Neural cell (in vitro differentiated cells): ENCODE data around the gene ACVR1C. TPM values are rescaled to one million over a fixed set of nuclear protein-coding genes. Genes with fewer than 3 reads are reported as not detected.

Source experiments
- H2AFZ ChIP-seq: fragments of 200-600, 300-800 bp; sonication (generic), shearing (Covaris generic); 2 replicates; pipeline ENCODE4 v1.6.0; 2014; ENCODE audit warnings: low read depth, mild to moderate bottlenecking, antibody characterized with exemption, low read length, moderate library complexity
- H3F3A ChIP-seq: fragments of 200-600 bp; shearing (Covaris generic); 2 replicates; pipeline ENCODE4 v1.6.1; 2016; ENCODE audit warnings: mild to moderate bottlenecking, moderate library complexity, mixed read lengths, antibody characterized with exemption, low read length; ENCODE audit not compliant: insufficient read depth, poor library complexity, severe bottlenecking
- H3K27ac ChIP-seq: fragments of 200-600, 300-800 bp; sonication (generic), shearing (Covaris generic); 2 replicates; pipeline ENCODE4 v1.5.1; 2014; ENCODE audit warnings: mild to moderate bottlenecking, low read length, moderate library complexity
- H3K27me3 ChIP-seq: fragments of 300-800, 200-600 bp; sonication (generic), shearing (Covaris generic); 2 replicates; pipeline ENCODE4 v1.6.0; 2014; ENCODE audit warnings: mild to moderate bottlenecking, low read depth, low read length, moderate library complexity; ENCODE audit not compliant: insufficient read depth
- H3K36me3 ChIP-seq: fragments of 300-800, 200-600 bp; sonication (generic), shearing (Covaris generic); 2 replicates; pipeline ENCODE4 v1.5.1; 2014; ENCODE audit warnings: mild to moderate bottlenecking, antibody characterized with exemption, low read length, moderate library complexity; ENCODE audit not compliant: insufficient read depth
- H3K4me2 ChIP-seq: fragments of 300-800, 200-600 bp; sonication (generic), shearing (Covaris generic); 2 replicates; pipeline ENCODE4 v1.6.0; 2014; ENCODE audit warnings: mild to moderate bottlenecking, low read length
- H3K4me3 ChIP-seq: fragments of 300-800, 200-600 bp; sonication (generic), shearing (Covaris generic); 2 replicates; pipeline ENCODE4 v1.5.1; 2014; ENCODE audit warnings: mild to moderate bottlenecking, low read length, moderate library complexity
- H3K79me2 ChIP-seq: fragments of 200-600 bp; shearing (Covaris generic); replicated peaks from 2 replicates; pipeline ENCODE4 v1.6.0; 2014; ENCODE audit warnings: mild to moderate bottlenecking, low read length, moderate library complexity; ENCODE audit not compliant: insufficient read depth
- H3K9ac ChIP-seq: fragments of 300-800, 200-600 bp; sonication (generic), shearing (Covaris generic); 2 replicates; pipeline ENCODE4 v1.6.1; 2016; ENCODE audit warnings: mild to moderate bottlenecking, low read length, mixed read lengths
- H3K9me2 ChIP-seq: fragments of 200-600 bp; shearing (Covaris generic); 2 replicates; pipeline ENCODE4 v1.6.1; 2016; ENCODE audit warnings: mild to moderate bottlenecking, low read length, mixed read lengths; ENCODE audit not compliant: insufficient read depth
- H3K9me3 ChIP-seq: fragments of 200-600, 300-800 bp; sonication (generic), shearing (Covaris generic); 2 replicates; pipeline ENCODE4 v1.6.1; 2016; ENCODE audit warnings: mild to moderate bottlenecking, mixed run types, low read length, moderate library complexity, mixed read lengths
- H4K20me1 ChIP-seq: fragments of 200-600 bp; shearing (Covaris generic); 2 replicates; pipeline ENCODE4 v1.6.1; 2016; ENCODE audit warnings: mild to moderate bottlenecking, mixed run types; ENCODE audit not compliant: insufficient read depth
- CTCF ChIP-seq: fragments of 450-650 bp; IDR thresholded peaks from 2 replicates; pipeline ENCODE4 v1.5.1; 2014; ENCODE audit warnings: antibody characterized with exemption, mild to moderate bottlenecking, moderate library complexity; ENCODE audit not compliant: poor library complexity, severe bottlenecking
- EP300 ChIP-seq: fragments of 450-650 bp; conservative IDR thresholded peaks from 2 replicates; pipeline ENCODE4 v1.6.1; 2014; ENCODE audit warnings: antibody characterized with exemption, mild to moderate bottlenecking, moderate library complexity; ENCODE audit not compliant: poor library complexity, severe bottlenecking
- EZH2 ChIP-seq: fragments of 200-600, 300-800 bp; shearing (Covaris generic), sonication (generic); IDR thresholded peaks from 2 replicates; pipeline ENCODE4 v1.6.1; 2014; ENCODE audit warnings: antibody characterized with exemption, low read length, borderline replicate concordance, mild to moderate bottlenecking; ENCODE audit not compliant: insufficient read depth, poor library complexity, severe bottlenecking
- MXI1 ChIP-seq: fragments of 450-650 bp; conservative IDR thresholded peaks from 2 replicates; pipeline ENCODE4 v1.6.1; 2014; ENCODE audit warnings: antibody characterized with exemption, mild to moderate bottlenecking; ENCODE audit not compliant: poor library complexity, severe bottlenecking
- POLR2AphosphoS5 ChIP-seq: IDR thresholded peaks from 2 replicates; pipeline ENCODE4 v1.6.1; 2012
- RAD21 ChIP-seq: fragments of 450-650 bp; conservative IDR thresholded peaks from 2 replicates; pipeline ENCODE4 v1.6.1; 2014; ENCODE audit warnings: antibody characterized with exemption, mild to moderate bottlenecking, moderate library complexity
- SMC3 ChIP-seq: fragments of 450-650 bp; conservative IDR thresholded peaks from 2 replicates; pipeline ENCODE4 v1.6.1; 2014; ENCODE audit warnings: antibody characterized with exemption, mild to moderate bottlenecking, moderate library complexity; ENCODE audit not compliant: poor library complexity
- TAF1 ChIP-seq: IDR thresholded peaks from 2 replicates; pipeline ENCODE4 v1.6.1; 2012; ENCODE audit warnings: low read depth
- polyA minus RNA-seq: library from RNA; depleted of rRNA, polyadenylated mRNA; stranded (reverse); fragments of >200 nt; gene quantifications from 2 replicates; pipeline ENCODE4 v1.2.3, GENCODE V29; 2014
- polyA plus RNA-seq: library from polyadenylated mRNA; depleted of rRNA; stranded (reverse); fragments of >200 nt; gene quantifications from 2 replicates; pipeline ENCODE4 v1.2.3, GENCODE V29; 2014
- TF ChIP-seq, protein P1 (sequence below): IDR thresholded peaks from 2 replicates; pipeline ENCODE4 v1.6.1; 2012; ENCODE audit warnings: borderline replicate concordance

ACVR1C gene
- 0.26 and 0.64 TPM in 2 replicates for polyA plus RNA-seq
- polyA minus RNA-seq, result 0.24 and 0.46 TPM in 2 replicates

GRCh38 chr2:157628477-157629415, at the start of gene ACVR1C:
Gene ACVR1C, minus strand, starts transcription at chr2:157628864. Its CDS starts 220 bp downstream, at chr2:157628644.
- peaks cover 47% of the 10 kb centered on the region for H3K27me3 ChIP-seq
- H3K27ac ChIP-seq, result no peak within 1 kb of the TSS
- H2AFZ ChIP-seq, result no peak within 1 kb of the TSS
- H4K20me1 ChIP-seq, result no peaks in the 10 kb centered on the region
- no peaks in the 10 kb centered on the region for H3K9me2 ChIP-seq
- no peaks in the 10 kb centered on the region for H3F3A ChIP-seq
- H3K4me2 ChIP-seq, result peak within 1 kb of the TSS; percentile 87
- H3K79me2 ChIP-seq, result no peaks in the 10 kb centered on the region
- TF ChIP-seq, protein P1, sequence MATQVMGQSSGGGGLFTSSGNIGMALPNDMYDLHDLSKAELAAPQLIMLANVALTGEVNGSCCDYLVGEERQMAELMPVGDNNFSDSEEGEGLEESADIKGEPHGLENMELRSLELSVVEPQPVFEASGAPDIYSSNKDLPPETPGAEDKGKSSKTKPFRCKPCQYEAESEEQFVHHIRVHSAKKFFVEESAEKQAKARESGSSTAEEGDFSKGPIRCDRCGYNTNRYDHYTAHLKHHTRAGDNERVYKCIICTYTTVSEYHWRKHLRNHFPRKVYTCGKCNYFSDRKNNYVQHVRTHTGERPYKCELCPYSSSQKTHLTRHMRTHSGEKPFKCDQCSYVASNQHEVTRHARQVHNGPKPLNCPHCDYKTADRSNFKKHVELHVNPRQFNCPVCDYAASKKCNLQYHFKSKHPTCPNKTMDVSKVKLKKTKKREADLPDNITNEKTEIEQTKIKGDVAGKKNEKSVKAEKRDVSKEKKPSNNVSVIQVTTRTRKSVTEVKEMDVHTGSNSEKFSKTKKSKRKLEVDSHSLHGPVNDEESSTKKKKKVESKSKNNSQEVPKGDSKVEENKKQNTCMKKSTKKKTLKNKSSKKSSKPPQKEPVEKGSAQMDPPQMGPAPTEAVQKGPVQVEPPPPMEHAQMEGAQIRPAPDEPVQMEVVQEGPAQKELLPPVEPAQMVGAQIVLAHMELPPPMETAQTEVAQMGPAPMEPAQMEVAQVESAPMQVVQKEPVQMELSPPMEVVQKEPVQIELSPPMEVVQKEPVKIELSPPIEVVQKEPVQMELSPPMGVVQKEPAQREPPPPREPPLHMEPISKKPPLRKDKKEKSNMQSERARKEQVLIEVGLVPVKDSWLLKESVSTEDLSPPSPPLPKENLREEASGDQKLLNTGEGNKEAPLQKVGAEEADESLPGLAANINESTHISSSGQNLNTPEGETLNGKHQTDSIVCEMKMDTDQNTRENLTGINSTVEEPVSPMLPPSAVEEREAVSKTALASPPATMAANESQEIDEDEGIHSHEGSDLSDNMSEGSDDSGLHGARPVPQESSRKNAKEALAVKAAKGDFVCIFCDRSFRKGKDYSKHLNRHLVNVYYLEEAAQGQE, result no peak
- TF ChIP-seq EP300 (no peak), EZH2 (no peak), RAD21 (peak; percentile 32), POLR2AphosphoS5 (no peak), SMC3 (peak; percentile 41), MXI1 (peak; percentile 45), CTCF (peak; percentile 62), TAF1 (no peak)
- peak within 1 kb of the TSS; percentile 76 for H3K4me3 ChIP-seq
- H3K9ac ChIP-seq, result peak within 1 kb of the TSS; percentile 45
- H3K9me3 ChIP-seq, result no peaks in the 10 kb centered on the region
- H3K36me3 ChIP-seq, result no peaks in the 10 kb centered on the region

DNA sequence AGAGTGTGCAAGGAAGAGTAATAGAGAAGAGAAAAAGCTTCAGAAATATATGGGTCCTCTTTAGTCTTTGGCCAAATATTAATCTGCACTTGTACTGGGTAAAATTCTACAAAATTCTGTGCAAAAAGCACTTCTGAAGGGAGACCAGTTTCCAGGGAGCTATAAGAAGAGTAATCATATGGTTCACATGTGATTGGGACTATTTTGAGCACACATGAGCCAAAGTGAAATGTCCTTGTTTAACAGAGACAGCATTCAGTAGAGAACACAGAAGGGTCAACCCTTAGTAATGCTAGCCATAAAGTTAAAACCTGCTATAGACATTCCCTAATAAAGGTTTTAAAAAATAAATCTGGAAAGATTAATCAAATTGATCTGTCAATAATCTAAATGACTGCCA, 49.3 kb upstream of the ACVR1C start:
- H3K79me2 ChIP-seq, result no peaks in the 10 kb centered on the region
- no peak overlapping the region for H3K4me3 ChIP-seq

More for the DNA sequence above, 49.3 kb upstream of the ACVR1C start:
- Histone ChIP-seq H3K9me3 (no peaks in the 10 kb centered on the region), H3K27ac (no peak overlapping the region), H2AFZ (no peak overlapping the region), H3K27me3 (no peaks in the 10 kb centered on the region), H3K9me2 (no peaks in the 10 kb centered on the region), H3F3A (no peaks in the 10 kb centered on the region), H3K9ac (no peak overlapping the region), H4K20me1 (no peaks in the 10 kb centered on the region), H3K36me3 (no peaks in the 10 kb centered on the region), H3K4me2 (no peak overlapping the region)
- TF ChIP-seq, protein P1, result no peak
- TF ChIP-seq POLR2AphosphoS5 (no peak), RAD21 (no peak), TAF1 (no peak), CTCF (no peak), EZH2 (no peak), SMC3 (no peak), EP300 (no peak), MXI1 (no peak)
